Testis (tissue), 2 donors: Measurements from ENCODE around the gene DNAH9.

Experiments
- POLR2A ChIP-seq: fragments of 450-650 bp; IDR thresholded peaks from one replicate; pipeline ENCODE4 v1.6.1; 2017; ENCODE audit warnings: antibody characterized with exemption, mild to moderate bottlenecking, moderate library complexity
- TF ChIP-seq, protein P1 (sequence below), 3 experiments: fragments of 450-650 bp in 2 of 3; fragments of 200-600 bp in 1 of 3; sonication (generic) in 1 of 3; IDR thresholded peaks; one replicate each; pipeline ENCODE4 v1.5.1; 2016 to 2019; ENCODE audit warnings: antibody characterized with exemption in 3 of 3, mild to moderate bottlenecking in 2 of 3, moderate library complexity in 1 of 3

DNA sequence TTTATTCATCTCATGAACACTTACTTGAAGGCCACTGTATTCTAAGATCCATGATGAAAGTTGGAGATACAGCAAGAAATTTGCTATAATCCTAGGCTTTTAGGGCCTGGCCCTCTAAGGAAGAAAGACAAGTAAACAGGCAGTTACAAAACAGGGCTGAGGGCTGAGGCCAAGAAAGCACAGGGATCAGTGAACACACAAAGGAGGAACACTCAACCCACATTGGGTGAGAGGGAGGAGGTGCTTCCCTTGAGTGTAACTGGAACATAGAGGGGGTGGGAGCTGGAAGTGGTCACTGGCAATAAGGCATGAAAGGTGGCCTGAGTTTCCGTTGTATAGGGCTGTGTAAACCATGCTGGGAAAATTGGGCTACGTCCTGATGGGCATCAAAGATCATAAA lies 286.8 kb downstream of the DNAH9 start:
- TF ChIP-seq POLR2A = no peak
- TF ChIP-seq, protein P1, sequence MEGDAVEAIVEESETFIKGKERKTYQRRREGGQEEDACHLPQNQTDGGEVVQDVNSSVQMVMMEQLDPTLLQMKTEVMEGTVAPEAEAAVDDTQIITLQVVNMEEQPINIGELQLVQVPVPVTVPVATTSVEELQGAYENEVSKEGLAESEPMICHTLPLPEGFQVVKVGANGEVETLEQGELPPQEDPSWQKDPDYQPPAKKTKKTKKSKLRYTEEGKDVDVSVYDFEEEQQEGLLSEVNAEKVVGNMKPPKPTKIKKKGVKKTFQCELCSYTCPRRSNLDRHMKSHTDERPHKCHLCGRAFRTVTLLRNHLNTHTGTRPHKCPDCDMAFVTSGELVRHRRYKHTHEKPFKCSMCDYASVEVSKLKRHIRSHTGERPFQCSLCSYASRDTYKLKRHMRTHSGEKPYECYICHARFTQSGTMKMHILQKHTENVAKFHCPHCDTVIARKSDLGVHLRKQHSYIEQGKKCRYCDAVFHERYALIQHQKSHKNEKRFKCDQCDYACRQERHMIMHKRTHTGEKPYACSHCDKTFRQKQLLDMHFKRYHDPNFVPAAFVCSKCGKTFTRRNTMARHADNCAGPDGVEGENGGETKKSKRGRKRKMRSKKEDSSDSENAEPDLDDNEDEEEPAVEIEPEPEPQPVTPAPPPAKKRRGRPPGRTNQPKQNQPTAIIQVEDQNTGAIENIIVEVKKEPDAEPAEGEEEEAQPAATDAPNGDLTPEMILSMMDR (IDR thresholded peaks at IDR 0.05) = no peak
